Pons (tissue), 1 donor: ENCODE data around the gene IFT80.
"Not testable (repeated sequence)": the region's sequence is repeated elsewhere in the genome, so short reads cannot be mapped to it uniquely, and the experiment has no call there.

Experiments
- DNase-seq: peaks from one replicate; pipeline ENCODE4 v3.0.0-alpha.2; 2016; ENCODE audit warnings: low spot score

IFT80 gene

DNA sequence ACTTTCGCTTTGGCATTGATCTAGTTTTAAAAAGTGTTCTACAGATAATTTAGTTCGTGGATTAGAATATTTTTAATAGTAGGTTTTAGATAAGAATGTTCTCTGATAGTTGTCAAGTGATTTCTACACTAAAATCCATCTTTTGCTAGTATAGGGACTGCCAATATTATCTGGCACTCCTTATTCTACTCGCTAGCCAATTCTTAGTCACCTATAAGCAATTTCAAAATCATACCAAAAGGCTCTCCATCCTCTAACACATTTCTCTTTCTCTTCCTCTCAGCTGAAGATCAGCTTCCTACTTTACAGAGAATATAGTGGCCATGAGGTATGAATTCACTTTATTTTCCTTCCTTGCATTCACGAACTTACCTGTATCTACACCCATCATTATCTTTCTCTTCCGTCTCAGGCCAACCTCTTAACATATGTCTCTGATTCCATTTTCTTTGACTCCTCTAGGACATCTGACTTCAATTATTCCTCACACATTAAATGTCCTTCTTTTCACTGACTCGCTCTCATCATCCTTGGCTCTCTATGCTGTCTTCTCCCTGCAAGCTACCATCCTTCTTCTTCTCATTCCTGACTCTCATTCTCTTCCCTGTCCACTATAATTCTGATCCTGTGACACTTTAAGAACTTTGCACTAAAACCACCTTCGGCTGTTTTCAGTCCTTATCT, 138.3 kb downstream of the IFT80 start:
- no peak for DNase-seq

DNA sequence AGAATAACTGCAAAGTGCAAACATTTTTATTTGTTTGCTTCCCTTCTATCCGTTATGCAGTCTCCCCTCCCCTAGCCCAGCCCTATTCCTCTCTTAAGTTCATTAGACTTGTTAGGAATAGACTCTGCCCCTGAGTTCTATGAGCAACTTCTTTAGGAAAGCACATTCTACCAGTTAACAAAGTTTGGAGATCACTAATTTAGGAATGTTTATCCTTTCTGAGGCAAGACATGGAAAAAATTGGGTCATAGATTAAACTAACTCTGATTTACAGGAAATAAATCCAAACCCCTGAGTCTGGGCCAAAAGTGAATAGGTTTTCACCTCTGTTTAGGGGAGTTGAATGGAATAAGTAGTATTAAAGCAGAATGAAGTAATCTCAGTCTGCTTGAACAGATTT, 139.4 kb downstream of the IFT80 start:
- DNase-seq: no peak

DNA sequence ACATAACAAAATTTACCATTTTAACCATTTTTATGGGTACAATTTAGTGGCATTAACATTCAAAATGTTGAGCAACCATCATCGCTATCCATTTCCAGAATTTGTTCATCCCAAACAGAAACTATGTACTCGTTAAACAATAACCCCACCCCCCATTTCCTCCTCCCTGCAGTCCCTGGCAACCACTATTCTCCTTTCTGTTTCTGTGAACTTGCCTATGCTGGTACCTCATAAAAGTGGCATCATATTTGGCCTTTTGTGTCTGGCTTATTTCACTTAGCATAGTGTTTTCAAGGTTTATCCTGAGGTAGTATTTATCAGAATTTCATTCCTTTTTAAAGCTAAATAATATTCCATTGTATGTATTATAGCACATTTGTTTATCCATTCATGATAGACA, 141.4 kb downstream of the IFT80 start:
- DNase-seq: no peak

DNA sequence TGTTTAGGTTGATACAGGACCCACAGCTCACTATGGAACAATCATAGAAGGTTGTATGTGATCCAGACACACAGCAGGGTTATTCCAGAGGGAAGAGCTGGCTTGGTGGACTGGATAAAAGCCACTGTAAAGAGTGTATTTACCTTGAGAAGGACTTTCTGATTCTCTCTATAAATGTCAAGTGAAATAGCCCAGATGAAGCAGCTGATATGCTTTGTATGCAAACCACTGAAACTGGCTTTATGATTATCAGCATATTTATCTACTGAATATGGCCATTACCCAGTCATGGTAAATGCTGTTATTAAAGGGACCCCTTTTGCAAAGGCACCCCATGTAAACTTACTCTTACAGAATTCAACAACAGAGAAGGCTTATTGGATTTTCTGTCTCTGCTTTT, 145.7 kb downstream of the IFT80 start:
- no peak for DNase-seq

DNA sequence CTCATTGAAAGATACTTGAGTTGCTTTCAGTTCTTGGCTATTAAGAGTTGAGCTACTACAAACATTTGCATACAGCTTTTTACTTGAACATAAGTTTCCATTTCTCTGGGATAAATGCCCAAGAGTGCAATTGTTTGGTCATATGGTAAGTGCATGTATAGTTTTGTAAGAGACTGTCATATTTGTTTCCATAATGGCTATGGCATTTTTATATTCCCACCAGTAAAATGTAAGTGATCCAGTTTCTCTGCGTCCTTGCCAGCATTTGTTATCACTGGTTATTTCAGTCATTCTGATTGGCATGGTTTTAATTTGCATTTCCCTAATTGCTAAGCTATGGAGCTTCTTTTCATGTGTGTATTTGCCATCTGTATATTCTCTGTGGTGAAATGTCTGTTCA, 151.3 kb downstream of the IFT80 start:
- no peak for DNase-seq

DNA sequence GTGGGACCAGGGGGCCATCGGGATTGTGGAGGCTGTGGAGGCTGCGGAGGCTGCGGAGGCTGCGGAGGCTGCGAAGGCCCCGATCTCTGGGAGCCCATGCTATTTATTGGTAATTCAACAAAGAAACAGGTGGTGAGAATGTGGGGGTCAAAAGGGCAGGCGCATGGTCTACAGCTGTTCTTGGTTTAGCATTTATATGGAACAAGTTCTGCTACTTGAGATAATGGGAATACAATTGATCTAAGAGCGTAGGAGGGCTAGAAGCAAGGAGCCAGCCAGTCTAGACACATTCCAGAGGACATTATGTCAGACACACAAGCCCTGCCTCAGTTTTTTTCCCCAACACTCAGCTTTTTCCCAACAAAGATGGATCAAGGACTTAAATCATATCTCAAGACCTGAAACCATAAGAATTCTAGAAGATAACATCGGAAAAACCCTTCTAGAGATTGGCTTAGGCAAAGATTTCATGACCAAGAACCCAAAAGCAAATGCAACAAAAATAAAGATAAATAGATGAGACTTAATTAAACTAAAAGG, 153.7 kb downstream of the IFT80 start:
- no peak for DNase-seq

DNA sequence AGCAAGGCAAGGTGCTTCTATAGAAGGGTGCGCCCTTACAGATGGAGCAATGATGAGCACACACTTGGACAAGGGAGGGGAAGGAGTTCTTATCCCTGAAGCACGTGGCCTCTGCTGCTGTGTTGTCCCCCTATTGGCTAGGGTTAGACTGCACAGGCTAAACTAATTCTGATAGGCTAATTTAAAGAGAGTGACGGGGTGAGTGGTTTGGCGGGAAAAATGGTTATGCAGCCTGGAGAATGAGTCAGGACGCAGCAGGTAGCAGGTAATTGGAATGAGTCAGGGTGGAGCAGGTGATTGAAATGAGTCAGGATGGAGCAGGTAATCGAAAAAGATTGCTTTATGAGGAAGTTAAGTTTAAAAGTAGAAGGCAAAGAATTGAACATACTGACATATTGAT, 158.3 kb downstream of the IFT80 start:
- DNase-seq: not testable (repeated sequence)

DNA sequence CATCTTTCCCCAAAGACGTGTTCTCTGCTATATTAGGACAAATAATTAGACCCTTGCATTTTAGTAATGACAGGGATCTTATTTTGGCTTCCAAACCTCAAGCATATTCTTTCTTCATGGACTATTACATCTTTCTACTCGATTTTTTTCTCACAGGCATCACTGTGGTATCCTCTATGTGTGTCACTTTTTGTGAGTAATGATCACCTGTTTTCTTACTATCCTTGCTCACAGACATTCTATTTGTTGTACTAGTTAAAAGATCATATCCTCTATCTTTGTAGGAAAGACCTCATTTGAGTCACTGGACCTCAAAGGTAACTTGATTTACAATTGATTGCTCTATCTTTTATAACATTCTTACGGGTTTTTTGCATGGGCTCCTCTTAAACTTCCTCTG, 167.0 kb downstream of the IFT80 start:
- no peak for DNase-seq

DNA sequence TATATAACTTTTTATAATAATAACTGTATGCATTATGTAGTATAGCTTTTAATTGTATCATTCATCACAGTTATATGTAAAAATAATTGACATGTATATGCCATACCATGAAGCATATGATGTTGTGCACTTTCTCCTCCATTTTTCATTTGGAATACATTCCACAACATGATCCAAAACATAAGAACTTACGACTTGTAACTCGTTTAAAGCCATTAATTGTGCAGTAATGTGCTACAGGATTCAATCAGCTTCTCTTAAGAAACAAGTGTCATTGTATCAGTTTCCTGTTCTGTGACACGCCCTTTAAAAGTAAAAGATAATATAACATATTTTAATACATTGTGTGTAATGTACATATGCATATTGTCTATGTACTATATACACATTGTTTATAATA, 171.6 kb downstream of the IFT80 start:
- DNase-seq: no peak

DNA sequence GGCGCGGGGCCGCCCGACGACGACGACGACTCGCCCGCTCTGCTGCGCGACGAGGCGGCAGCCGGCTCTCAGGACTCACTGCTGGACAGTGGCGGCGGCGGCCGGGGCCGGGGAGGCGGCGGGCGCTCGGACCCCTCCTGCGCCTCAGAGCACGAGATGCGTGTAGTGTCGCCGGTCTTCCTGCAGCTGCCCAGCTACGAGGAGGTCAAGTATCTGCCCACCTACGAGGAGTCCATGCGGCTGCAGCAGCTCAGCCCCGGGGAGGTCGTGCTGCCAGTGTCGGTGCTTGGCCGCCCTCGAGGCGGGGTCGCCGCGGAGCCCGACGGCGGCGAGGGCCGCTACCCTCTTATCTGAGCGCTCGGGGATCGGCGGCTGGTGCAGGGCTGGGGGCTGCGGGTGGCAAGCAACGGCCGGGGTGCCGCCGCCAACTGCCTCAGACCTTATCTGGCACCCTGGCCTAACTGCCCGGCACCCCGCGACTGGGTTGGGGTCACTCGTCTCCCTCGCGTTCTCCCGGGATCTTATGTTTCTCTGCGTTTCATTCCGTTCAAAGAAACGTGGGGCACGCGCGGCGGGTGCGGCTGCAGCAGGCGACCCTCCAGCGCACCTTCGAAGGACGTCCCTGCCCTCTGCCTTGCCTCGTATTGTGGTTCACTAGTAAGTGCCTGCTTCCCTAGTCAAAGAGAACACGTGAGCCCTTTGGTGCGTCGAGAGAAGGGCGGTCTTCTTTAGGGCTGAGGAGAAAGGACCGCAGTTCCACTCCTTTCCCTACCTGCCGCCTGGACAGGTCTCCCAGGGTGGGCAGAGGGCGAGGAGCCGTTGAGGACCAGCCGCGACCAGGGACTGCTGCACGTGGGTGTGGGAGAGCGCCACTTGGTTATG, 172.8 kb downstream of the IFT80 start:
- DNase-seq: no peak

DNA sequence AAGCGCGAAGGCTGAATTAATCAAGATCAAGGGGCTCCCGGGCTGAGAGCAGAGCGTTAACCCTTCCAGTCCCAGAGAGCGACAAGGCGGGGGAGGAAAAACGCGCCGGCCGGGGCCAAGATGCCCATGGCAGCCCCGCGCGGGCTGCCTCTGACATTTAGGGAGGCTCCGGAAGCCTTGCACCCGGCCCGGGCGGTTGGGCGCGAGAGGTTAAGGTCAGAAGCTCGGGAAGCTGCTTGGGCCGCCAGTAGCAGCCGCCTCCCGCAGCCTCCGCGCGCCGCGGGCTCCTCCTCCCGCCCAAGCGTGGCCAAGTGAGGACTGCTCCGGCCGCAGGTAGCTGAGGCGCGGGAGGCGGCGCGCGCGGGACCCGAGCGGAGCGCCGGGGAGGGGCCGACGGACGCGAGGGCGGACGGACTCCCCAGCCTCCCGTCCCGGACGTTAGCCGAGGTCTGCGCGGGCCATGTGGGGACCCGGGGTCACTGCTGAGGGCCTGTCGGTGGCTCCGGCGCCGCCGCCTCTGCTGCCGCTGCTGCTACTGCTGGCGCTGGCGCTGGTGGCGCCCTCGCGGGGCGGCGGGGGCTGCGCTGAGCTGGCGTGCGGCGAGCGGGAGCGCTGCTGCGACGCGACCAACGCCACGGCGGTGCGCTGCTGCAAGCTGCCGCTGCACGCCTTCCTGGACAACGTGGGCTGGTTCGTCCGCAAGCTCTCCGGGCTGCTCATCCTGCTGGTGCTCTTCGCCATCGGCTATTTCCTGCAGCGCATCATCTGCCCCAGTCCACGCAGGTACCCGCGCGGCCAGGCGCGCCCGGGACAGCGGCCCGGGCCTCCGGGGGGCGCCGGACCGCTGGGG, 173.6 kb downstream of the IFT80 start, which contains the start of gene C3orf80:
Gene C3orf80 (plus strand): TSS at position 247 of the 850 bp plus-strand sequence. CDS start 214 bp downstream, at position 461.
- no peak for DNase-seq

DNA sequence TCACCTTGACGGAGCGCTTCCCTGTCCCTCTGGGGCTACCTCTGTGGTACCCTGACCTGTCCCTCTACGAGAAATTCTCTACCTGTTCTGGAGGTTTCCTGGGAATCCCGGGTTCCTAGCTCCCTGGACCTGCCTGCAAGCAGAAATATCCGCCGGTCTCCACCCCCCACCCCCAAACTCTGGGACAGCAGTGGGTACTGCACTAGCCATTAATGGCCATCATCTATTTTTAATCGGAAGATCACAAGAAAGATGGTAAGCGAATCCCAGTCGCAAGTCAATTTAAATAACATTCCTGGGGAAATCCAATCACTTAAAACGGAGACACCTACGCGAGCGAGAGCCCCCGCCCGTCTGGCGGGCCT, 174.2 kb downstream of the IFT80 start:
- DNase-seq: no peak

DNA sequence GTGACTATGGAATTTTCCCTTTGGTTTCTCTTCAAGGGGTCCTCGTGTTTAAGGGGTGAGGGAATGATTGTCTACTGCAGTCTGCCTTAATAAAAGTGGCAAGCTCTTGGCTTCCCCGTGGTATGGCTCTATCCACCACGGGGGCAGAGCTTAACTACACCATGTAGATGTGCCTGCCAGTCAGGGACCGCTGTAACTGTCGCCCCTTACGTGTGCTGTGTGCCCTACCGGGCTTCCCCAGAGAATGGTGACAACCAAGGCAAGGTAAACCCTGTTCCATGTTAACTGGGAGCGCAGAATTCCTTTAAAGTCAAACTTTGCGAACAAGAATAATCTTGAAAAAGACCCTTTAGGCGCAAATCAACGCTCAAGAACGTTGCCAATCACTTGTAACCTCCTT, 174.8 kb downstream of the IFT80 start:
- no peak for DNase-seq

DNA sequence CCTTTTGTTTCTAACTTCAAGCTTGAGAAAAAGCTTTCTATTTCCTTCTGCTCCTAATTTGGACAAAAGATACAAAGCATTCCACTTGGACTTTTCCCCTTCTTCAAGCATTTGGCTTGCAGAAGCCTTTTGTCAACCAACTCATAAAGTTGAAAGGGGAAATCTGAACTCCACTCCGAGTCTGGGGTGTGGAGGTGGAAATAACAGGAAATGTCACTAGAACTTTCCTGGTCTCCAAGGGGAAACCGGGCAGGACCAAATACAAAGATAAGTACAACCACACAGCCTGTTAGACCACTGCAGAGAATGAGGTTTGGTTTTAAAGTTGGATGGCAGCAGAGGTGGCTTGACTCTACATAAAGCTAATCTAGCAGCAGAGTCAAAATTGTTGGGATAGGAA, 178.0 kb downstream of the IFT80 start:
- DNase-seq: no peak

DNA sequence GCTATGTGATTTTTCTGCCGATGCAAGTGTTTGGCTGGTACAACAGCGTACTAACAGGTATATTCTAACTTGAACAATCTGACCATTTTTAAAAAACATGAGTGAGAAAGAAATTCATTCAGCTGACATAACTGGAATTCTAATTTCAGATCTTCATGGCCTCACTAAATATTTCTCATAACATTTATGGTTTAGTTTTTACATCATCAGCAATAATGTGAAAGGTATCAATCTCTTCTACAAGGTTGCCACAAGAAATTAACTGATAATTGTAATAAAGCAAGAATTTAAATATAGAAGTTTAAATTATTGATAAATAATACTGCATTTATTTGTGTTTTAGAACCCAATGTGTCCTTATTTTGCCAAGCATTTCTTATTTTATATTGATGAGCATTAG, 179.0 kb downstream of the IFT80 start:
- DNase-seq: no peak

DNA sequence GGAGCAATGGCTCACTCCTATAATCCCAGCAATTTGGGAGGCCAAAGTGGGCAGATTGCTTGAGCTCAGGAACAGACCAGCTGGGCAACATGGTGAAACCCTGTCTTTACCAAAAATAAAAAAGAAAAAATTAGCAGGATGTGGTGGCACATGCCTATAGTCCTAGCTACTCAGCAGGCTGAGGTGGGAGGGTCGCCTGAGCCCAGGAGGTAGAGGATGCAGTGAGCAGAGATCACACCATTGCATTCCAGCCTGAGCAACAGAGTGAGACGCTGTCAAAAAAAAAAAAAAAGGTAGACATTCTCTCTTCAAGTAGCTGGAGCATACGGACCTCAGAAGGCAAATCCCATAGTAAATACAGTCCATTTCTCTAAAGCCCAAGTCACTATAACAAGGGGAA, 180.9 kb downstream of the IFT80 start:
- DNase-seq: no peak

DNA sequence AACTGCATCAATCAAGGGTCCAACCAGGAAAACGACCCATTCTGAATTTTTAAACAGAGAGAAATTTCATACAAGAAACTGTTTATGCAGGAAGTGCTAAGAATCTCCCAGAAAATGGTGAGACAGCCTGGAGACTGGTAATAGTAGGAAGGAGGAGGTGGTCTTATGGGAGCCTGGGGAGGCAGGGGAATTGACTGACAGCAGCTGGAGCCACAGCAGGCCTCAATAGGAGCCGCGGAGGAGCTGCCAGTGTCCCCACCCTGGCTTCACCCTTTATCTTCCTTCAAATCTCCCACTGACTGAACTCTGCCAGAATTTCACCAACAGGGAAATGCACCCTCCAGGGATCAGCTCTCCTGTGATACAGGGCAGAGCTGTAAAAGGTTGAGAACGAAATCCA, 181.3 kb downstream of the IFT80 start:
- DNase-seq: no peak

DNA sequence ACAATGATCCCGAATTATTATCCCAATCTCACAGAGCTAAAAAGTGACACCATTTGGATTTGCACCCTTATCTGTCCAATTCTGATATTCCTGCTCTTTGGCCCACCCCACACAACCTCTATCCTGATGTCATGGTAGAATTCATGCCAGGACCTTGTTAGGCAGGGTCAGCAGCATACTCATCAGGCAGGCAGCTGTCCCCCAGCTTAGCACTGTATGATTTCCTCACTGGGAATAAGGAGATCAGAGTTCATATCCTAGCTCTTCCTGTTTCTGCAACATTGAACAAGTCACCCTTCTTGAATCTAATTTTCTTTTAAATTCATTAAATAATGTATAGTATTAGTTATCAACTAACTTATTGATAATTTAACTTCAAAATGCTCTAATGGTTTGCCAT, 185.8 kb downstream of the IFT80 start:
- no peak for DNase-seq

DNA sequence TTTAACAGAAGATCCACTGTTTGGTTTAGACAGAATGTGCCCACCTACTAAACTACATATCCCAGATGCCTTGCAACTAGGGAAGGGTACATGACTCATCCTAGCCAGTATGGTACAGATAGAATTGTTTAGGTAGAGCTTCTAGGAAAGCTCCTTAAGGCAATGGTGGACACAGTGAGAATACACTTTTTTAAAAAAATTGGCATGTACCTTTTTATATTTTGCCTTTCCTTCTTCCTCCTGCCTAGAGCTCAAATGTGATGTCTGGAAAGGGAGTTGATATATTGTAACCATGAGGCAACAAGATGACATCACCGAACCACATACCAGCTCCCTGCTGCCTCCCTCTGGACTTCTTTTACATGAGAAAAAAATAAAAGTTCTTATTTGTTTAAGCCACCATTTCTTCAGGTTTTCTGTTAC, 188.2 kb downstream of the IFT80 start:
- no peak for DNase-seq

DNA sequence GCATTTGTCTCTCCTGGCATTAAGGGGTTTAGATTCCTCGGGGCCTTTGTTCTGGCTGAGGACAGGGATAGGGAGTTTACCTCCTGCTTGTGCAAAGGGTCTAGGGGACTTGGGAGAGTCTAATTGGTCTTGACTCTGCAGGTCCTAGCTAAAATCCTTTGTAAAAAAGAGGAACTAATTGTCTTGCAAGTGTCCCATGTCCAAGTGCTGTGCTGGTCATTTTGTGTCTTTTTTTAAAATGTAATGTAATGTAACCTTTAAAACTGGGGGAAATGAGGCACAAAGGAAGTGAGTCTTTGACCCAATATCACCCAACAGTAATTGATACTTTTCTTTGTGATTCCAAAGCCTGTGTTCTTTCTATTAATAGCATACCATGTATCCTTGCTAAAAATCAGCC, 188.7 kb downstream of the IFT80 start:
- no peak for DNase-seq
